NCI-H2107 treated with DMSO at 0.1 percent for 48 hours (cell line): ENCODE results near the gene REG4.

ENCODE experiments used
- DNase-seq: peaks from one replicate; lab custom pipeline; 2025; ENCODE audit not compliant: unreplicated experiment; lab: John Stamatoyannopoulos, UW

Gene REG4

GRCh38 chr1:119781434-119782210 lies 29.6 kb downstream of the REG4 start:
- DNase-seq, result no peak

GRCh38 chr1:119779869-119780356 lies 31.3 kb downstream of the REG4 start:
- DNase-seq, result peak; percentile 39

- no peak for DNase-seq
Observed at GRCh38 chr1:119778886-119779560, 32.2 kb downstream of the REG4 start.

- no peak for DNase-seq
Observed at GRCh38 chr1:119778359-119778758, 32.9 kb downstream of the REG4 start.

GRCh38 chr1:119774746-119775490 lies 36.3 kb downstream of the REG4 start:
- DNase-seq, result no peak

- peak; percentile 35 for DNase-seq
Observed at GRCh38 chr1:119773711-119774241, 37.5 kb downstream of the REG4 start.

- no peak for DNase-seq
Observed at GRCh38 chr1:119772298-119772697, 39.0 kb downstream of the REG4 start.

GRCh38 chr1:119771770-119772169 lies 39.5 kb downstream of the REG4 start:
- no peak for DNase-seq

GRCh38 chr1:119771016-119771415 lies 40.2 kb downstream of the REG4 start:
- no peak for DNase-seq

- DNase-seq, result no peak
Observed at GRCh38 chr1:119768778-119769177, 42.5 kb downstream of the REG4 start, which contains the start of gene HMGCS2. Gene HMGCS2, minus strand, starts transcription at chr1:119768905. Its CDS starts 61 bp downstream, at chr1:119768844.

- DNase-seq, result no peak
Observed at GRCh38 chr1:119767486-119767885, 43.8 kb downstream of the REG4 start.

- no peak for DNase-seq
Observed at GRCh38 chr1:119766374-119766794, 44.9 kb downstream of the REG4 start.

GRCh38 chr1:119764220-119764619 lies 47.0 kb downstream of the REG4 start:
- DNase-seq, result no peak

- DNase-seq, result no peak
Observed at GRCh38 chr1:119762953-119763352, 48.3 kb downstream of the REG4 start.

GRCh38 chr1:119762409-119762808 lies 48.9 kb downstream of the REG4 start:
- DNase-seq, result no peak

- no peak for DNase-seq
Observed at GRCh38 chr1:119758584-119758983, 52.7 kb downstream of the REG4 start.

- no peak for DNase-seq
Observed at GRCh38 chr1:119752592-119752991, 58.7 kb downstream of the REG4 start.

- no peak for DNase-seq
Observed at GRCh38 chr1:119748040-119748439, 63.2 kb downstream of the REG4 start.

GRCh38 chr1:119747451-119747850 lies 63.8 kb downstream of the REG4 start:
- no peak for DNase-seq

GRCh38 chr1:119745034-119745433 lies 66.2 kb downstream of the REG4 start:
- DNase-seq, result no peak

GRCh38 chr1:119744598-119744942 lies 66.7 kb downstream of the REG4 start:
- no peak for DNase-seq
